HG03571 (cell line): ENCODE measurements around the gene ZNF730.
"Not testable (repeated sequence)": the region's sequence is repeated elsewhere in the genome, so short reads cannot be mapped to it uniquely, and the experiment has no call there.

Source experiments
- ATAC-seq: cut with Tn5 transposase; IDR thresholded peaks from one replicate; pipeline ENCODE4 v1.9.1; 2021; ENCODE audit not compliant: unreplicated experiment

The ZNF730 gene

DNA sequence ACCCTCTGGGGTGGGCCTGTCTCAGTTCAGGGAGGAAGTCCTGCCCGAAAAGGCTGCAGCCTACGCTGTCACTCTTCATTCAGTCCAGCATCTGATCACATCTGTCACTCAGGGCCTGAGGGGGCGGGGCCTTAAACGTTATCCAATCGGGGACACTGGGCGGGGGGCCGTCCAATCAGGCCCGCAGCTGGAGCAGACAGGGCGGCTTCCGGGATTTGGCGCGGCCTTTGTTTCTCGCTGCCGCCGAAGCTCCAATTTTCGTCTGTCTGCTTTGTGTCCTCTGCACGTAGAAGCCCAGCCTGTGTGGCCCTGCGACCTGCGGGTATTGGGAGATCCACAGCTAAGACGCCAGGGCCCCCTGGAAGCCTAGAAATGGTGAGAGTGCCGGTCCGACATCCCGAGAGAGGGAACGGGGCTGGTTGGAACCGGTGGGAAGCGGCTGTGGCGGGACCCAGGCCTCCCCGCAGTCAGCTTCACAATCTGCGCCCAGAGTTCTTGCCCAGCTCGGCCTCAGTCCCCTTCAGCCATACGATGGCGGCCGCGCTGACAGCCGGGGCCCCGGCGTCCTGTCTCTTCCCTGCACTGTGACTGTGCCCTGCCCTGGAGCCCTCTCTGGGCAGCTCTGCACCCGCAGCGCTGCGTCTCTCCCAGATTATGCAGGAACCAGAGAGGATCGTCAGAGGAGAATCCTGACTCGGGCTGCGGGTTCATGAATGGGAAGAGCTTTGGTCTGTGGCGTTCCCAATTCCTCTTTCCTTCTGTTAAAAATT lies at the start of gene ZNF730:
TSS of gene ZNF730 (plus strand) at position 224 of the 770 bp plus-strand sequence. CDS start at position 373, 149 bp downstream.
- peak; percentile 81 for ATAC-seq

DNA sequence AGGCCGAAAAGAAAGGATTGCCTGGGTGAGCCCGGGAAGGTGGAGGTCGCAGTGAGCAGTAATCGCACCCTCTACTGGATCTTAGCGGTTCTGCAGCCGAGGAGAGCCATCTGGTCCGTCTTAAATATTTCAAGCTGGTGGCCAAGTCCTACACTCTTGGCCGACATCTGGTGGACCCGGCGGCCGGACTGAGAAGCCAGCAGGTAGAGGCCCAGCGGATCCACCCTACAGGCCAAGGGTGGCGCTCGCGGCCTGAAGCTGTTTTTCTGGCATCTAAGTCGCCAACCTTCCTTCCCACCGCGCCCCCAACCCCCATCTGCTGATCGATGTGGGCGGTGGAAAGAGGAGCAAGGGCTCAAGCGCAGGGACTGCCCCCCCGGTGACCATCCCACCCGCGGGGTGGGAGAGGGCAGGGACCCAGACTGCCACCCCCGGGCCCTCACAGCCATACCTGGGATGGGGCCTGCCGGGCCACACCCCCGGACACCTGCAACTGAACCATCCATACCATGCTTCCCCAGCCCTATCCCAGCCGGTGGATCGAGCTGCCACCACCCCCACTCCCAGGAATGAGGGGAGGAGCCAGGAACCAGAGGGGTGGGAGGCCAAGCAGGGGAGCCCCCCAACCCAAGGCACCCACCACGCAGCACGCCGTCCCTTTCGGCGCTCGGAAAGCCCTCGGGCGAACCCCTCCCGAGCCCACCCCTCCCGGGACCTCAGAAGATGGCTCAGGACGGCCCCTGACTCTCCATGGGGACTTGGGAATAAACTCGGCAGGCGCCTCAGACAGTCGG lies 46.3 kb upstream of the ZNF730 start:
- no peak for ATAC-seq

DNA sequence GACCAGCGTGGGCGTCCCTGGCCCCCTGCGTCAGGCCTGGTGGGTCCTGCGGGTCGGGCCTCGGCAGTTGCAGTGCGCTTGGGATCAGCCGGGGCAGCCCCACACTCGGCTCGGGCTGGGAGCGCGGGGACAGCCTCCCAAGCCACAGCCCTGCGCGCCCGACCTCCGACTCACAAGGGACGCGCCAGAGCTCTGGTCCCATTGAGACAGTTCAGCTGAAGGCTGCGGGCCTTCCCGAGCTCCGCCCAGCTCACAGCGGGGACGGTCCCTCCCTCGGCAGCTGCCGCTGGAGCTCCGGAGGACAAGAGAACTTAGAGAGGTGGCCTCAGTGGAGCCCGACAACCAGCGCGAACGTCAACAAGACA lies 45.7 kb upstream of the ZNF730 start:
- ATAC-seq: no peak

- ATAC-seq: no peak
These were observed 41.6 kb upstream of the ZNF730 start for GRCh38 chr19:23075031-23075733.

DNA sequence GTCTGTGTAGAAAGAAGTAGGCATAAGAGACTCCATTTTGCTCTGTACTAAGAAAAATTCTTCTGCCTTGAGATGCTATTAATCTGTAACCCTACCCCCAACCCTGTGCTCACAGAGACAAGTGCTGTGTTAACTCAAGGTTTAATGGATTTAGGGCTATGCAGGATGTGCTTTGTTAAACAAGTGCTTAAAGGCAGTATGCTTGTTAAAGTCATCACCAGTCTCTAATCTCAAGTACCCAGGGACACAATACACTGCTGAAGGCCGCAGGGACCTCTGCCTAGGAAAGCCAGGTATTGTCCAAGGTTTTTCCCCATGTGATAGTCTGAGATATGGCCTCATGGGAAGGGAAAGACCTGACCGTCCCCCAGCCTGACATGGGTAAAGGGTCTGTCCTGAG lies 39.0 kb upstream of the ZNF730 start:
- ATAC-seq: not testable (repeated sequence)

GRCh38 chr19:23093832-23094231 lies 23.0 kb upstream of the ZNF730 start:
- no peak for ATAC-seq

- no peak for ATAC-seq
These were observed 21.4 kb upstream of the ZNF730 start for GRCh38 chr19:23095418-23095817.

DNA sequence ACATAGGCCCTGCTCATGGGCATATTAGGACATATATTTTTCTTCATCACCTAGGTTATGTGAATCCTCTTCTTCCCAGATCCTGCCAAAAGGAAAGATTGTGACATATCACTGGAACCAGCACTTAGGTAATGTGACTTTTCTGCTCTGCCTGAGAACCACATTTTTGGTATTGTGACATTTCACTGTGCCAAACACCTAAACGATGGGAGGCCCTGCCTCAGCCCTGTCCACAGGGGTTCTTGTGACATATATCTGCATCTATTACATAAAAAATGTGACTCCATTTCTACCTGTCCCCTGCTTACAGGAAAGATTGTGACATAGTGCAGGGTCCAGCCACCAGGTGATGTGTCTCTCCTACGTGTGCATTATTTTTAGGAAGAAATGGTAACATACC lies 18.5 kb upstream of the ZNF730 start:
- ATAC-seq: no peak

GRCh38 chr19:23098988-23099387 lies 17.8 kb upstream of the ZNF730 start:
- no peak for ATAC-seq

DNA sequence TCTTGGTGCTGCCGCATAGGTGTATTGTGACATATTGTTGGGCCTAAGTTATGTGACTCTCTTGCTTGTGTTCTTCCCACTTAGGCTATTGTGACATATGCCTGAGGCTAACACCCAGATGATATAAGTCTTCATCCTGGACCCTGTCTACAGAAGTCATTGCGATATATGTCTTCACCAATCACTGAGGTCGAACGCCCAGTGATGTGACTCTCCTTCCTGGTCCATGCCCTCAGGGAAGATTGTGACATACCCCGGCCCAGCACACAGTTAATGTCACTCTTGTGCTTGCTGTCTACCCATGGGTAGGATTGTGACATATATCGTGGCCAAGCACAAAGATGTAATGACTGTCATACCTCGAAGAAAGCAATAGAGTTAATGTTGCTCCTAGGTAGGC lies 16.9 kb upstream of the ZNF730 start:
- no peak for ATAC-seq

GRCh38 chr19:23101241-23101640 lies 15.6 kb upstream of the ZNF730 start:
- no peak for ATAC-seq

- no peak for ATAC-seq
These were observed 1.6 kb downstream of the ZNF730 start for GRCh38 chr19:23118400-23118799.

DNA sequence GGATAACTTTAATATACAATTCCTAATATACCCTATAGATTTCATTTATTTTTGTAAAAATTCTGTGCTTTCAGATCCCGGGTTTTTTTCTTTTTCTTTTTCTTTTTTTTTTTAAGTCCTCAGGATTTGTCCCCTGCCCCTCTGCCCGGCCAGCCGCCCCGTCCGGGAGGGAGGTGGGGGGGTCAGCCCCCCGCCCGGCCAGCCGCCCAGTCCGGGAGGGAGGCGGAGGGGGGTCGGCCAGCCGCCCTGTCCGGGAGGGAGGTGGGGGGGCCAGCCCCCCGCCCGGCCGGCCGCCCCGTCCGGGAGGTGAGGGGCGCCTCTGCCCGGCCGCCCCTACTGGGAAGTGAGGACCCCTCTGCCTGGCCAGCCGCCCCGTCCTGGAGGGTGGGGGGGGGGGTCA lies 17.4 kb downstream of the ZNF730 start:
- not testable (repeated sequence) for ATAC-seq

DNA sequence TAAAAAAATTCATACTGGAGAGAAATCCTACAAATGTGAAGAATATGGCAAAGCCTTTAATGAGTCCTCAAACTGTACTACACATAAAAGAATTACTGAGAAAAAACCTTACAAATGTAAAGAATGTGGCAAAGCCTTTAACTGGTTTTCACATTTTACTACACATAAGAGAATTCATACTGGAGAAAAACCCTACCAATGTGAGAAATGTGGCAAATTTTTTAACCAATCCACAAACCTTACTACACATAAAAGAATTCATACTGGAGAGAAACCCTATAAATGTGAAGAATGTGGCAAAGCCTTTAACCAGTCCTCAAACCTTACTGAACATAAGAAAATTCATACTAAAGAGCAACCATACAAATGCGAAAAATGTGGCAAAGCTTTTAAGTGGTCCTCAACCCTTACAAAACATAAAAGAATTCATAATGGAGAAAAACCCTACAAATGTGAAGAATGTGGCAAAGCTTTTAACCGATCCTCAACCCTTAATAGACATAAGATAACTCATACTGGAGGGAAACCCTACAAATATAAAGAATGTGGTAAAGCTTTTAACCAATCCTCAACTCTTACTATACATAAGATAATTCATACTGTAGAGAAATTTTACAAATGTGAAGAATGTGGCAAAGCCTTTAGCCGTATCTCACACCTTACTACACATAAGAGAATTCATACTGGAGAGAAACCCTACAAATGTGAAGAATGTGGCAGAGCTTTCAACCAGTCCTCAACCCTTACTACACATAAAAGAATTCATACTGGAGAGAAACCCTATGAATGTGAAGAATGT lies 29.0 kb downstream of the ZNF730 start:
- no peak for ATAC-seq

DNA sequence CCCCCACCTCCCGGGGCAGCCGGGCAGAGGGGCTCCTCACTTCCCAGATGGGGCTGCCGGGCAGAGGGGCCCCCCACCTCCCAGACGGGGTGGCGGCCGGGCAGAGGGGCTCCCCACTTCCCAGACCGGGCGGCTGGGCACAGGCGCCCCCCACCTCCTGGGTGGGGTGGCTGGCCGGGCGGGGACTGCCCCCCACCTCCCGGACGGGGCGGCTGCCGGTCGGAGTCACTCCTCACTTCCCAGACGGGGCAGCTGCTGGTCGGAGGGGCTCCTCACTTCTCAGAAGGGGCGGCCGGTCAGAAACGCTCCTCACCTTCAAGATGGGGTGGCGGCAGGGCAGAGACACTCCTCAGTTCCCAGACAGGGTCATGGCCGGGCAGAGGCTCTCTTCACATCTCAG lies 43.9 kb downstream of the ZNF730 start:
- ATAC-seq: no peak

DNA sequence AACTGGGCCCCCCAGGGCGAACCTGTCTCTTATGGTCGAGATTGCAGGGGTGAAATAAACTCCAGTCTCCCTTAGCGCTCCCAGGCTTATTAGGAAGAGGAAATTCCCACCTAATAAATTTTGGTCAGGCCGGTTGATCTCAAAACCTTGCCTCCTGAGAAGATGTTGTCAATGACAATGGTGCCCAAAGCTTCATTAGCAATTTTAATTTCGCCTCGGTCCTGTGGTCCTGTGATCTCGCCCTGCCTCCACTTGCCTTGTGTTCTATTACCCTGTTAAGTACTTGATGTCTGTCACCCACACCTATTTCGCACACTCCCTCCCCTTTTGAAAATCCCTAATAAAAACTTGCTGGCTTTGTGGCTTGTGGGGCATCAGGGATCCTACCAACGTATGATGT lies 51.5 kb downstream of the ZNF730 start:
- not testable (repeated sequence) for ATAC-seq

GRCh38 chr19:23183251-23183650 lies 66.4 kb downstream of the ZNF730 start:
- no peak for ATAC-seq

- no peak for ATAC-seq
These were observed 73.5 kb downstream of the ZNF730 start for GRCh38 chr19:23190341-23190740.
